ENCODE data around the gene SARNP. TPM values are rescaled to one million over a fixed set of nuclear protein-coding genes. Genes with fewer than 3 reads are reported as not detected.
A peak's percentile ranks its signal among the peaks of the same experiment; 100 is the strongest.

Gene SARNP
- total and polyA plus RNA-seq, 9 of the 15 experiments (the other 6 are each of a cell fraction or from before 2014, with no cell fraction given) = 70.1 to 400 (median 198) TPM

GRCh38 chr12:55715833-55716581 is 101.5 kb downstream of the SARNP start, which contains the start of gene BLOC1S1 (continued):
- TF ChIP-seq ZHX1 (conservative IDR thresholded peaks at IDR 0.05; ENCODE audit: low read length) (no peak), MEIS2 (IDR thresholded peaks at IDR 0.05; ENCODE audit: partially characterized antibody) (no peak), CBFA2T3 (IDR thresholded peaks at IDR 0.05) (peak; percentile 8; the same call in 1 of the 2 replicates), HDAC8 (tag; IDR thresholded peaks at IDR 0.05) (no peak), PHB2 (IDR thresholded peaks at IDR 0.05; ENCODE audit: low read depth) (0 out of 2 replicates have a peak, but pooled peaks have one; percentile 8), PATZ1 (CRISPR knock-in tag; IDR thresholded peaks at IDR 0.05; ENCODE audit: borderline replicate concordance) (no peak), ZNF324 (CRISPR knock-in tag; IDR thresholded peaks at IDR 0.05) (no peak), HMGN3 (IDR thresholded peaks at IDR 0.05; ENCODE audit: borderline replicate concordance, extremely low read depth, insufficient read length, low read depth, low read length) (no peak), CBX3 (IDR thresholded peaks at IDR 0.05; ENCODE audit: borderline replicate concordance in 1 of 2, low read length in 2 of 2) (peak in 1 of 2 experiments; percentile 82; a peak in 1 of 3 replicates), FOXJ3 (CRISPR knock-in tag; IDR thresholded peaks at IDR 0.05) (no peak), HOMEZ (CRISPR knock-in tag; IDR thresholded peaks at IDR 0.05) (no peak), ZNF165 (CRISPR knock-in tag; IDR thresholded peaks at IDR 0.05; ENCODE audit: borderline replicate concordance) (no peak; the same call in 1 of the 2 replicates), PBX2 (CRISPR knock-in tag; IDR thresholded peaks at IDR 0.05; ENCODE audit: low read depth) (no peak), PBX2 (tag; conservative IDR thresholded peaks at IDR 0.05; ENCODE audit: low read depth) (no peak), SAFB (IDR thresholded peaks at IDR 0.05; ENCODE audit: borderline replicate concordance, low read depth, low read length) (no peak), MLX (CRISPR knock-in tag; conservative IDR thresholded peaks at IDR 0.05) (0 out of 4 replicates have a peak, but pooled peaks of 1 of the 2 experiments have one; percentile 10)

Measured in K562 (cell line).